Sigmoid colon (tissue), 7 donors: ENCODE data around the gene DHDDS. TPM values are rescaled to one million over a fixed set of nuclear protein-coding genes. Genes with fewer than 3 reads are reported as not detected.

Experiments
- DNase-seq: peaks from one replicate; pipeline ENCODE4 v3.0.0-alpha.2; 2019
- H3K27ac ChIP-seq, 4 donors: fragments of 200-600 bp; sonication (generic); one replicate each; pipeline ENCODE4 v1.5.1; 2016 to 2019; ENCODE audit warnings: mild to moderate bottlenecking in 1 of 4
- H3K27me3 ChIP-seq, 3 donors: fragments of 200-600 bp; sonication (generic); one replicate each; pipeline ENCODE4 v1.5.1; 2019; ENCODE audit warnings: mild to moderate bottlenecking in 1 of 3
- H3K36me3 ChIP-seq, 4 donors: fragments of 200-600 bp; sonication (generic); one replicate each; pipeline ENCODE4 v1.5.1; 2016 to 2019
- H3K4me1 ChIP-seq, 4 donors: fragments of 200-600 bp; sonication (generic); one replicate each; pipeline ENCODE4 v1.5.1; 2017 to 2019
- H3K4me3 ChIP-seq, 4 donors: fragments of 200-600 bp; sonication (generic); one replicate each; pipeline ENCODE4 v1.5.1; 2017 to 2019; ENCODE audit warnings: mild to moderate bottlenecking in 2 of 4, moderate library complexity in 1 of 4
- H3K9me3 ChIP-seq, 4 donors: fragments of 200-600 bp in 3 of 4; sonication (generic) in 3 of 4; one replicate each; pipeline versions ENCODE4 v1.5.1 to v1.6.1; 2013 to 2019
- EP300 ChIP-seq, 4 donors: sonication (generic); formaldehyde crosslinking; IDR thresholded peaks; one replicate each; pipeline ENCODE4 v1.6.1; 2017; ENCODE audit warnings: antibody characterized with exemption in 4 of 4
- POLR2A ChIP-seq, 2 donors: fragments of 450-650 bp; IDR thresholded peaks; one replicate each; pipeline ENCODE4 v1.6.1; 2016; ENCODE audit warnings: antibody characterized with exemption in 2 of 2, mild to moderate bottlenecking in 2 of 2, moderate library complexity in 2 of 2
- POLR2AphosphoS5 ChIP-seq, 4 donors: sonication (generic); formaldehyde crosslinking; IDR thresholded peaks; one replicate each; pipeline ENCODE4 v1.6.1; 2017; ENCODE audit warnings: antibody characterized with exemption in 4 of 4
- WGBS, 2 donors: extraction: QIAGEN DNeasy Blood & Tissue Kit; methylation state at CpG; one replicate each; pipeline ENCODE4 v1.1.7; 2013; 5-methylcytosine and 5-hydroxymethylcytosine counted together
- intact Hi-C: fragments of 100-400 bp; cut with DNase I; formaldehyde crosslinking; loops from one replicate; pipeline ENCODE4 v1.15.1; 2023
- polyA plus RNA-seq, 3 donors: library from polyadenylated mRNA; stranded (reverse); fragments of 200-250 nt; gene quantifications; one replicate each; pipeline ENCODE4 v1.2.3, GENCODE V29; 2013
- total RNA-seq, 4 donors: library from RNA; depleted of rRNA; stranded (reverse); fragments of >200 nt; gene quantifications; one replicate each; pipeline ENCODE4 v1.1.0, GENCODE V29; 2016
- TF ChIP-seq, protein P1 (sequence below), 4 experiments: fragments of 450-650 bp in 3 of 4; fragments of 200-600 bp in 1 of 4; IDR thresholded peaks; one replicate each; pipeline ENCODE4 v1.5.1; 2016 to 2019; ENCODE audit warnings: antibody characterized with exemption in 4 of 4, mild to moderate bottlenecking in 3 of 4, moderate library complexity in 2 of 4
- donor health status: healthy with polysubstance abuse.
- donor health status: Bipolar disorder and iron deficiency.
- donor health status: healthy.

DHDDS gene
- total and polyA plus RNA-seq, 7 donors, result 16.6 to 64.3 (median 33.5) TPM

DNA sequence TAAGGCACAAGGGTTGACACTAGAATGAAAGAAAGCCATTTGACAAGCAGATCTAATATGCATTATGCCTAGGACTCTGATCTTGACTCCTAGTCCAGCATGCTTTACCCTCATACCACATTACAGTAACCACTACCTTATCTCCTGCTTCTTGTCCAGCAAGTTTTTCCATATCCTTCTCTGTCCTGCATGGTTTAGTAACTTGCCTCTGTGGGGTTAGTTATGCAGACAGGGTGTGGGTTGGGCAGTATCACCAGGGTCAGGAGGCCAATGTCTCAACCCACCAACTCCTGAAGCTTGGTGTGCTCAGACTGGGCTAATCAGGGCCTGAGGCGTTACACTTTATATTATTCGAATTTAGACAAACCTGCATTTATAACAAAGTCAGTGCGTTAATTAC is 18.8 kb downstream of the DHDDS start:
- intact Hi-C loops, result no loop called here
- Histone ChIP-seq H3K4me1 (no peaks in the 10 kb centered on the region), H3K27me3 (no peaks in the 10 kb centered on the region), H3K4me3 (no peak overlapping the region), H3K36me3 (peaks cover 0 to 89% (median 28%) of the 10 kb centered on the region in 4 donors), H3K9me3 (no peaks in the 10 kb centered on the region), H3K27ac (no peak overlapping the region)
- 96 to 98% methylated on average over 3 of the region's 3 CpGs for WGBS, 2 donors
- no peak for DNase-seq
- TF ChIP-seq POLR2A (IDR thresholded peaks at IDR 0.05) (no peak), POLR2AphosphoS5 (IDR thresholded peaks at IDR 0.05) (no peak), EP300 (IDR thresholded peaks at IDR 0.05) (no peak)
- TF ChIP-seq, protein P1, sequence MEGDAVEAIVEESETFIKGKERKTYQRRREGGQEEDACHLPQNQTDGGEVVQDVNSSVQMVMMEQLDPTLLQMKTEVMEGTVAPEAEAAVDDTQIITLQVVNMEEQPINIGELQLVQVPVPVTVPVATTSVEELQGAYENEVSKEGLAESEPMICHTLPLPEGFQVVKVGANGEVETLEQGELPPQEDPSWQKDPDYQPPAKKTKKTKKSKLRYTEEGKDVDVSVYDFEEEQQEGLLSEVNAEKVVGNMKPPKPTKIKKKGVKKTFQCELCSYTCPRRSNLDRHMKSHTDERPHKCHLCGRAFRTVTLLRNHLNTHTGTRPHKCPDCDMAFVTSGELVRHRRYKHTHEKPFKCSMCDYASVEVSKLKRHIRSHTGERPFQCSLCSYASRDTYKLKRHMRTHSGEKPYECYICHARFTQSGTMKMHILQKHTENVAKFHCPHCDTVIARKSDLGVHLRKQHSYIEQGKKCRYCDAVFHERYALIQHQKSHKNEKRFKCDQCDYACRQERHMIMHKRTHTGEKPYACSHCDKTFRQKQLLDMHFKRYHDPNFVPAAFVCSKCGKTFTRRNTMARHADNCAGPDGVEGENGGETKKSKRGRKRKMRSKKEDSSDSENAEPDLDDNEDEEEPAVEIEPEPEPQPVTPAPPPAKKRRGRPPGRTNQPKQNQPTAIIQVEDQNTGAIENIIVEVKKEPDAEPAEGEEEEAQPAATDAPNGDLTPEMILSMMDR (IDR thresholded peaks at IDR 0.05), result no peak

DNA sequence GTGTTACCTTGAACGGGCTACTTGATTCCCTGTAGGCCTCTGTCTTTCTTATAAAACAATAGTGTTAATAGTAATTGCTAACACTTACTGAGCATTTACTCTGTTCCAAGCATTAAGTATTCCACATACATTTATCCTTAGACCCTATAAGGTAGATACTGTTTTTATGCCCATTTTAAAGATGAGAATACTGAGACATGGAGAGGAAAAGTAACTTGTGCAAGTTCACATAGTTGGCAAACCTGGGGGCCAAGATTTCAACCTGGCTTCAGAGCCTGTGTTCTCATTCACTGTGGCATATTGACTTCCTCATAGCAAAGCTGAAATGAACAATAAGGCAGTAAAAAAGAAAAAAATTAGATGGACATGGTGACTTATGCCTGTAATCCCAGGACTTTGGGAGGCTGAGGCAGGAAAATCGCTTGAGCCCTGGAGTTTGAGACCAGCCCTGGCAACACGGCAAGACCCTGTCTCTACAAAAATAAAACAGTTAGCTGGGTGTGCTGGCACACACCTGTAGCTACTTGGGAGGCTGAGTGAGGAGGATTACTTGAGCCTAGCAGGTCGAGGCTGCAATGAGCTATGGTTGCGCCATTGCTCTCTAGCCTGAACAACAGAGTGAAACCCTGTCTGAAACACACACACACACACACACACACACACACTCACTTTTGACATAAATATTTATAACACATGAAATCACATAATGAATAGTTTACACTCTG is 20.5 kb downstream of the DHDDS start:
- Histone ChIP-seq H3K36me3 (peaks cover 0 to 80% (median 29%) of the 10 kb centered on the region in 4 donors), H3K27ac (no peak overlapping the region), H3K9me3 (no peaks in the 10 kb centered on the region), H3K4me3 (no peak overlapping the region), H3K4me1 (no peaks in the 10 kb centered on the region), H3K27me3 (no peaks in the 10 kb centered on the region)
- WGBS, 2 donors, result 94 to 96% methylated on average over 5 of the region's 5 CpGs
- TF ChIP-seq, protein P1 (IDR thresholded peaks at IDR 0.05), result no peak
- no peak for TF ChIP-seq EP300 (IDR thresholded peaks at IDR 0.05)
- TF ChIP-seq POLR2A (IDR thresholded peaks at IDR 0.05), result no peak
- no peak for TF ChIP-seq POLR2AphosphoS5 (IDR thresholded peaks at IDR 0.05)
- intact Hi-C loops, result no loop called here
- DNase-seq, result no peak

DNA sequence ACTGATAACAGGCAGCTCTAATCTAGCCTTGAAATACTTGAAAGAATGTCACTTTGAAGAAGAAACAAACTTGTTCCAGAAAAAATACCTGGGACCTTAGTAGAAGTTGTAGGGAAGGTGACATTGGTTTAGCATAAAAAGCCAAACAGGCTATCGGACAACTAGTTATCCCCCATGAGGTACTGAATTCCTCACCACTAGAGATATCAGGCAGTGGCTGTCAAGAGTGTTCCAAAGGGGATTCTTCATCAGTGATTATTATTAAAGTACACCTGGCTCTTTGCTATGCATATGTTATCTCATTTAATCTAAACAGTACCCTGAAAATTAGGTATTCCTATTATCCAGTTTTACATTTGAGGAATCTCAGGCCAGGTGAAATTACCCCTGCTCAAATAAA is 27.0 kb downstream of the DHDDS start:
- Histone ChIP-seq H3K9me3 (no peaks in the 10 kb centered on the region), H3K4me3 (no peak overlapping the region), H3K27ac (no peak overlapping the region), H3K4me1 (no peaks in the 10 kb centered on the region), H3K27me3 (no peaks in the 10 kb centered on the region), H3K36me3 (peaks cover 5 to 89% (median 31%) of the 10 kb centered on the region in 4 donors)
- 95 to 98% methylated on average over 1 of the region's 1 CpG for WGBS, 2 donors
- intact Hi-C loops, result no loop called here
- no peak for DNase-seq
- no peak for TF ChIP-seq POLR2A (IDR thresholded peaks at IDR 0.05)

DNA sequence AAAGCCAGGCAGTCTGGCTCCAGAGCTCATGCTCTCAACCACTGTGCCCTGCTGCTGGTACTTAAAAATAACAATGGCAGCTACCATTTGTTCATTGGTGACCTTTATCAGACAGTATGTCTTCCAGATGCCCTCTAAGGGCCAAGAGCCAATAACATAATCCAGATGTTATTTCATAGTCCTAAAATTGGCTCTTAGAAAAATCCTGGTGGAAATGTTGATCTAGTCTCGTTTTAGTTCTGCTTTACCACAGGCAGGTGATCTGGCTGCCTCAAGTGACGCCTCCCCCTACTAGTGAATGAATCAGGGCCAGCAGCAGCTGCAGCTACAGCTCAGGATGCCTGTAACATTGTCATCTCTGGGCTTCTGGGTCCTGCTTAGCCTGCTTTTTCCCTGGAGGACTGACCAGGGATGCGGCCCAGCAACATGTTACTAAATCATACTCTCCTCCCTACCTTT is 27.5 kb downstream of the DHDDS start:
- no peak overlapping the region for H3K27ac ChIP-seq
- intact Hi-C loops, result no loop called here
- H3K4me3 ChIP-seq, result no peak overlapping the region
- H3K9me3 ChIP-seq, result no peaks in the 10 kb centered on the region
- peaks cover 5 to 89% (median 32%) of the 10 kb centered on the region in 4 donors for H3K36me3 ChIP-seq
- H3K4me1 ChIP-seq, result no peaks in the 10 kb centered on the region
- DNase-seq, result no peak
- H3K27me3 ChIP-seq, result no peaks in the 10 kb centered on the region
- no peak for TF ChIP-seq POLR2A (IDR thresholded peaks at IDR 0.05)
- TF ChIP-seq POLR2AphosphoS5 (IDR thresholded peaks at IDR 0.05), result no peak
- no peak for TF ChIP-seq EP300 (IDR thresholded peaks at IDR 0.05)
- TF ChIP-seq, protein P1 (IDR thresholded peaks at IDR 0.05), result no peak
- 82 to 87% methylated on average over 3 of the region's 3 CpGs for WGBS, 2 donors

DNA sequence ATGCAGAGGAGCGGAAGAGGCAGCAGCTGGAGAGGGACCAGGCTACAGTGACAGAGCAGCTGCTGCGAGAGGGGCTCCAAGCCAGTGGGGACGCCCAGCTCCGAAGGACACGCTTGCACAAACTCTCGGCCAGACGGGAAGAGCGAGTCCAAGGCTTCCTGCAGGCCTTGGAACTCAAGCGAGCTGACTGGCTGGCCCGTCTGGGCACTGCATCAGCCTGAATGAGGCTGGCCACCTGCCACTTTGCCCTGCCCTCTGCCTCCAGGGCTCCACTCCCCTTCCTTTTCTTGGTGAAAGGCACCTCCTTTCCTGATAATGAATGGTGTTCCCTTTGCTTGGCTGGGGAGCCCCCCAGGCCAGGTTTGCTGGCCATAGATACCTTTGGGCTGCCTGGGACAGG is 36.8 kb downstream of the DHDDS start:
- TF ChIP-seq POLR2AphosphoS5 (IDR thresholded peaks at IDR 0.05) (no peak), POLR2A (IDR thresholded peaks at IDR 0.05) (no peak)
- Histone ChIP-seq H3K36me3 (peaks cover 4 to 58% (median 25%) of the 10 kb centered on the region in 4 donors), H3K4me3 (no peak overlapping the region), H3K4me1 (peaks cover 0 to 24% (median 20%) of the 10 kb centered on the region in 4 donors), H3K27ac (no peak overlapping the region), H3K9me3 (no peaks in the 10 kb centered on the region), H3K27me3 (no peaks in the 10 kb centered on the region)
- WGBS, 2 donors, result 27 to 69% methylated on average over 10 of the region's 10 CpGs
- DNase-seq, result no peak
- intact Hi-C loops, result no loop called here
